Endometrial microvascular endothelial cells (primary cell): ENCODE measurements around the gene ABCC8. TPM values are rescaled to one million over a fixed set of nuclear protein-coding genes. Genes with fewer than 3 reads are reported as not detected.

ENCODE experiments used
- in situ Hi-C: cut with HindIII; loops from 2 replicates; pipeline ENCODE4 v1.10.0; 2017; ENCODE audit warnings: low sequenced_read_pairs, low pct_unique_long_range_greater_than_20kb; ENCODE audit errors: inconsistent ontology term
- total RNA-seq: library from RNA; depleted of rRNA; stranded (reverse); fragments of >200 nt; gene quantifications from one replicate; pipeline ENCODE4 v1.2.3, GENCODE V29; 2015; ENCODE audit errors: inconsistent ontology term

ABCC8 gene
- total RNA-seq, 1 donor from 2014 or later = not detected

GRCh38 chr11:17396598-17397310, 79.9 kb downstream of the ABCC8 start:
- in situ Hi-C loops = no loop called here

- in situ Hi-C loops = no loop called here
Measured at GRCh38 chr11:17395978-17396377, 80.7 kb downstream of the ABCC8 start.

- in situ Hi-C loops = no loop called here
Measured at GRCh38 chr11:17395554-17395961, 81.1 kb downstream of the ABCC8 start.

GRCh38 chr11:17394743-17395390, 81.8 kb downstream of the ABCC8 start:
- in situ Hi-C loops = no loop called here

- in situ Hi-C loops = no loop called here
Measured at GRCh38 chr11:17393472-17393871, 83.2 kb downstream of the ABCC8 start.

GRCh38 chr11:17392872-17393271, 83.8 kb downstream of the ABCC8 start:
- in situ Hi-C loops = no loop called here

- in situ Hi-C loops = no loop called here
Measured at GRCh38 chr11:17391493-17392355, 84.9 kb downstream of the ABCC8 start.

GRCh38 chr11:17389957-17390649, 86.5 kb downstream of the ABCC8 start:
- in situ Hi-C loops = no loop called here

- in situ Hi-C loops = no loop called here
Measured at GRCh38 chr11:17389211-17389956, 87.3 kb downstream of the ABCC8 start.

GRCh38 chr11:17388609-17389210, 87.9 kb downstream of the ABCC8 start, which contains the start of gene KCNJ11:
Gene KCNJ11 (minus strand): TSS chr11:17388659. CDS start chr11:17388091, 568 bp downstream.
- in situ Hi-C loops = no loop called here

GRCh38 chr11:17387811-17388210, 88.8 kb downstream of the ABCC8 start:
- in situ Hi-C loops = no loop called here

GRCh38 chr11:17387254-17387653, 89.4 kb downstream of the ABCC8 start:
- in situ Hi-C loops = no loop called here

GRCh38 chr11:17386331-17387084, 90.1 kb downstream of the ABCC8 start:
- in situ Hi-C loops = no loop called here

- in situ Hi-C loops = no loop called here
Measured at GRCh38 chr11:17385926-17386325, 90.7 kb downstream of the ABCC8 start.

- in situ Hi-C loops = no loop called here
Measured at GRCh38 chr11:17385492-17385891, 91.2 kb downstream of the ABCC8 start.

GRCh38 chr11:17384002-17384511, 92.6 kb downstream of the ABCC8 start:
- in situ Hi-C loops = no loop called here

GRCh38 chr11:17383461-17383860, 93.2 kb downstream of the ABCC8 start:
- in situ Hi-C loops = no loop called here
